GM19455 (cell line): ENCODE measurements around the gene LARGE2.

Source experiments
- ATAC-seq: cut with Tn5 transposase; IDR thresholded peaks from one replicate; pipeline ENCODE4 v1.9.1; 2021; ENCODE audit not compliant: unreplicated experiment

The LARGE2 gene

GRCh38 chr11:45949992-45950407, 27.5 kb downstream of the LARGE2 start:
- ATAC-seq = no peak

DNA sequence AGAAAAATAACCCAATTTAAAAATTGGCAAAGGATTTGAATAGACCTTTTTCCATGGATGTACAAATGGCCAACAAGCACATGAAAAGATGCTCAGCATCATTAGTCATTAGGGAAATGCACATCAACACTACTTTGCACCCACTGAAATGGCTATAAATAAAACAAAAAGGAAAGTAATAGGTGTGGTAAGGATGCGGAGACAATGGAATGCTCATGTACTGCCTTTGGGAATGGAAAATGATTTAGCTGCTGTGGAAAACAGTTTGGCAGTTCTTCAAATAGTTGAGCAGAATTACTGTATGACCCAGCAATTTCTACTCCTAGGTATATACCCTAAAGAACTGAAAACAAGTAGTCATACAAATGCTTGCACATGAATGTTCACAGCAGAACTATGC, 37.4 kb downstream of the LARGE2 start:
- ATAC-seq = no peak

DNA sequence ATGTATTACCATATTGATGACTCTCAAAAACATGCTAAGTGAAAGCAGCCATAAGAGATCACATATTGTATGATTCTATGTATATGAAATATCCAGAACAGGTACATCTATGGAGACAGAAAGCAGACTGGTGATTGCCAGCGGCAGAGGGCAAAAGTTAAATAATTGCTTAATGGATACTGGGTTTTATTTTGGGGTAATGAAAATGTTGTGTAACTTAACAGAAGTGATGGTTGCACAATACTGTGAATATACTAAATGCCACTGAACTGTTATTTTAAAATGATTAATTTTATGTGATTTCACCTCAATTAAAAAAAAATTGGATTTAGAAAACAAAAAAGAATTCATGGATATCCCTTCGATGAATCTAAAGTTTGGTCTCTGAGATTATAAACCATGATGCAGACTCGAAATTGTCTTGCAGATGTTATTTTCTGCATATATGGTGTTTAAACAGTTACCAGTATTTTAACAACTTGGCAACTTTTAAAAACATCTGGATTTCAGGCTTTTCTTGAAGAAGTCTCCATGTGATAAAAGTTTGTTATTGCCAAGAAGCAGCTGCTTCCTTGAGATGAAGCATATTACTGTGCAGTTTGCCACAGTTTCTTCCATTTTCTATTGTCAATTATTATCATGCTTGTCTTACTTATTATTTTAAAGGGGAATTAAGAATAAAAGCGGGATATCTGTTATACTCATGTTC, 38.1 kb downstream of the LARGE2 start:
- ATAC-seq = no peak

GRCh38 chr11:45961751-45962240, 39.3 kb downstream of the LARGE2 start:
- no peak for ATAC-seq

DNA sequence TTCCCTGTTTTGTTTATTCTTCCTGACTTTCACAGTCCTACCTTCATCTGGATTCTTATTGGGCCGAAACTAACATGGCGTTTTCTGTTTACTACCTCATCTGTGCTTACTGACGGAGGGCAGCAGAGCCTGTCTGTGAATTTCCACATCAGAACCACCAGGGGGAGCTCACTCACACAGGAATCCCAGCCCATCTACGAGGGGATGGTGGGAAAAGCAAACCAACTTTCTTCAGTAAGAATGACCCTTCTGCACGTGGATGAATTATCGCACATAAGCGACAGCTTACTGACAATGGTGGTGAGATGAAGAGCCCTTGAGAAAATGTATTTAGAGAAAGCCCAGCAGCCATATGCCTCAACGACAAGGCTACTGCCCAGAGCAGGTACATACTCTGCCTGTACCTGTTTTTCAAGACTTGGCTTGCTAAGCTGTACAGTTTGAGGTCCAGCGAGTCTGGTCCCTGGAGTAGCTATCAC, 42.5 kb downstream of the LARGE2 start:
- no peak for ATAC-seq

GRCh38 chr11:45967506-45967905, 45.0 kb downstream of the LARGE2 start:
- no peak for ATAC-seq

- no peak for ATAC-seq
Measured at GRCh38 chr11:45968901-45969300, 46.4 kb downstream of the LARGE2 start.

DNA sequence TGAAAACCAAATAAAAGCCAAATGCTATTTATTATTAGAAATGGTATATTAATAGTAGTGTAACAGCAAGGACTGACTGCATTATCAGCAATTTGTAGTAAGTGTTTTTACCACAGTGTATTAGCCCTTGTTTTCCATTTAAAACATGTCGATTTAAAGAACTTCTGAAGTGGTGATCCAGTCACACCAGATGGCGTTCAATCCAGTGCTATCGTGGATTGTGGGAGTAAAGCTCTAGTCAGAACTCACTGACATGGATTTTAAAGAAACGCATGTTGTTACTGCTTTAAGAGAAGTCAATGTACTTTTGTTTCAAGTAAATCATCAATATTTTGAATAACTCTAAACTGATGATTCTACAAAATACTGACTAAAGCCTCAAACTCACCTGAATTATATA, 51.1 kb downstream of the LARGE2 start:
- no peak for ATAC-seq

GRCh38 chr11:45974806-45975205, 52.4 kb downstream of the LARGE2 start:
- no peak for ATAC-seq
